Ectodermal cell (in vitro differentiated cells): ENCODE data around the gene NUP50.

Source experiments
- H3K27ac ChIP-seq: 2 replicates; pipeline ENCODE4 v1.7.0; 2013; ENCODE audit warnings: mild to moderate bottlenecking, low read depth, low read length; ENCODE audit not compliant: insufficient read depth, poor library complexity, severe bottlenecking
- H3K27me3 ChIP-seq: 2 replicates; pipeline ENCODE4 v1.7.0; 2013; ENCODE audit warnings: mild to moderate bottlenecking, low read length; ENCODE audit not compliant: insufficient read depth, control insufficient read depth, poor library complexity, severe bottlenecking
- H3K36me3 ChIP-seq: one replicate; pipeline ENCODE4 v1.7.0; 2013; ENCODE audit warnings: low read length; ENCODE audit not compliant: control insufficient read depth, insufficient read depth
- H3K4me1 ChIP-seq: one replicate; pipeline ENCODE4 v1.7.0; 2013; ENCODE audit warnings: low read length; ENCODE audit not compliant: control insufficient read depth, insufficient read depth
- H3K4me3 ChIP-seq: 2 replicates; pipeline ENCODE4 v1.7.0; 2013; ENCODE audit warnings: low read depth, low read length, control low read depth; ENCODE audit not compliant: insufficient read depth
- H3K9me3 ChIP-seq: 2 replicates; pipeline ENCODE4 v1.7.0; 2013; ENCODE audit warnings: mild to moderate bottlenecking, low read length, moderate library complexity; ENCODE audit not compliant: control insufficient read depth
- WGBS, 2 experiments: methylation state at CpG; one replicate each; pipeline ENCODE4 v1.1.7; 2013; ENCODE audit warnings: missing lambda C conversion rate in 2 of 2; 5-methylcytosine and 5-hydroxymethylcytosine counted together

The NUP50 gene

GRCh38 chr22:45207981-45208664, 44.4 kb downstream of the NUP50 start:
- Histone ChIP-seq H3K9me3 (no peaks in the 10 kb centered on the region), H3K4me3 (no peak overlapping the region), H3K27me3 (peaks cover 9% of the 10 kb centered on the region), H3K4me1 (peaks cover 22% of the 10 kb centered on the region), H3K27ac (no peak overlapping the region), H3K36me3 (no peaks in the 10 kb centered on the region)
- WGBS, 2 experiments = 89 to 90% methylated on average over 24 of the region's 24 CpGs

GRCh38 chr22:45208696-45208992, 44.9 kb downstream of the NUP50 start:
- Histone ChIP-seq H3K9me3 (no peaks in the 10 kb centered on the region), H3K27me3 (peaks cover 9% of the 10 kb centered on the region), H3K4me1 (peaks cover 22% of the 10 kb centered on the region), H3K36me3 (no peaks in the 10 kb centered on the region), H3K27ac (no peak overlapping the region), H3K4me3 (no peak overlapping the region)
- 80 to 81% methylated on average over 10 of the region's 10 CpGs for WGBS, 2 experiments

- H3K4me3 ChIP-seq = no peak overlapping the region
Measured at GRCh38 chr22:45208993-45209838, 45.5 kb downstream of the NUP50 start.

GRCh38 chr22:45210174-45210573, 46.4 kb downstream of the NUP50 start:
- H3K27ac ChIP-seq = no peak overlapping the region
- H3K27me3 ChIP-seq = peaks cover 9% of the 10 kb centered on the region
- H3K9me3 ChIP-seq = no peaks in the 10 kb centered on the region
- no peaks in the 10 kb centered on the region for H3K36me3 ChIP-seq
- no peak overlapping the region for H3K4me3 ChIP-seq
- H3K4me1 ChIP-seq = peaks cover 22% of the 10 kb centered on the region
- WGBS, 2 experiments = 93 to 96% methylated on average over 7 of the region's 7 CpGs

More at GRCh38 chr22:45208993-45209838, 45.5 kb downstream of the NUP50 start:
- no peak overlapping the region for H3K27ac ChIP-seq
- no peaks in the 10 kb centered on the region for H3K9me3 ChIP-seq
- no peaks in the 10 kb centered on the region for H3K36me3 ChIP-seq
- peaks cover 22% of the 10 kb centered on the region for H3K4me1 ChIP-seq
- WGBS, 2 experiments = 48 to 49% methylated on average over 29 of the region's 29 CpGs
- peaks cover 9% of the 10 kb centered on the region for H3K27me3 ChIP-seq

GRCh38 chr22:45210577-45210976, 46.9 kb downstream of the NUP50 start:
- Histone ChIP-seq H3K4me1 (peaks cover 22% of the 10 kb centered on the region), H3K9me3 (no peaks in the 10 kb centered on the region), H3K36me3 (no peaks in the 10 kb centered on the region), H3K27ac (no peak overlapping the region), H3K4me3 (no peak overlapping the region), H3K27me3 (peaks cover 9% of the 10 kb centered on the region)
- WGBS, 2 experiments = 90 to 96% methylated on average over 11 of the region's 11 CpGs

GRCh38 chr22:45210991-45211390, 47.3 kb downstream of the NUP50 start:
- no peak overlapping the region for H3K4me3 ChIP-seq
- peaks cover 9% of the 10 kb centered on the region for H3K27me3 ChIP-seq
- H3K9me3 ChIP-seq = no peaks in the 10 kb centered on the region
- 94% methylated on average over 8 of the region's 8 CpGs for WGBS, 2 experiments
- no peaks in the 10 kb centered on the region for H3K36me3 ChIP-seq
- no peak overlapping the region for H3K27ac ChIP-seq
- peaks cover 22% of the 10 kb centered on the region for H3K4me1 ChIP-seq

GRCh38 chr22:45211435-45211834, 47.7 kb downstream of the NUP50 start:
- Histone ChIP-seq H3K4me3 (no peak overlapping the region), H3K9me3 (no peaks in the 10 kb centered on the region), H3K27ac (no peak overlapping the region), H3K4me1 (peaks cover 22% of the 10 kb centered on the region), H3K36me3 (no peaks in the 10 kb centered on the region), H3K27me3 (peaks cover 9% of the 10 kb centered on the region)
- WGBS, 2 experiments = 90 to 92% methylated on average over 8 of the region's 8 CpGs

GRCh38 chr22:45211848-45212247, 48.1 kb downstream of the NUP50 start:
- Histone ChIP-seq H3K27me3 (peaks cover 9% of the 10 kb centered on the region), H3K4me1 (peaks cover 22% of the 10 kb centered on the region), H3K9me3 (no peaks in the 10 kb centered on the region), H3K27ac (no peak overlapping the region), H3K36me3 (no peaks in the 10 kb centered on the region), H3K4me3 (peak overlapping the region; percentile 4)
- 89 to 91% methylated on average over 18 of the region's 18 CpGs for WGBS, 2 experiments

GRCh38 chr22:45212306-45212709, 48.6 kb downstream of the NUP50 start:
- no peaks in the 10 kb centered on the region for H3K9me3 ChIP-seq
- peaks cover 9% of the 10 kb centered on the region for H3K27me3 ChIP-seq
- 10 to 14% methylated on average over 13 to 14 of the region's 14 CpGs for WGBS, 2 experiments
- no peaks in the 10 kb centered on the region for H3K36me3 ChIP-seq
- peak overlapping the region; percentile 4 for H3K4me3 ChIP-seq
- peaks cover 22% of the 10 kb centered on the region for H3K4me1 ChIP-seq
- H3K27ac ChIP-seq = no peak overlapping the region

GRCh38 chr22:45212992-45213751, 49.4 kb downstream of the NUP50 start:
- H3K27ac ChIP-seq = no peak overlapping the region
- H3K36me3 ChIP-seq = no peaks in the 10 kb centered on the region

More at GRCh38 chr22:45212992-45213751, 49.4 kb downstream of the NUP50 start:
- peaks cover 22% of the 10 kb centered on the region for H3K4me1 ChIP-seq
- WGBS, 2 experiments = 71 to 74% methylated on average over 22 of the region's 22 CpGs
- peaks cover 9% of the 10 kb centered on the region for H3K27me3 ChIP-seq
- no peaks in the 10 kb centered on the region for H3K9me3 ChIP-seq
- no peak overlapping the region for H3K4me3 ChIP-seq
